ENCODE data around the gene MGMT. TPM values are rescaled to one million over a fixed set of nuclear protein-coding genes. Genes with fewer than 3 reads are reported as not detected.

The MGMT gene
- total and polyA plus RNA-seq, 4 donors = 9.9 to 39.6 (median 23.2) TPM

DNA sequence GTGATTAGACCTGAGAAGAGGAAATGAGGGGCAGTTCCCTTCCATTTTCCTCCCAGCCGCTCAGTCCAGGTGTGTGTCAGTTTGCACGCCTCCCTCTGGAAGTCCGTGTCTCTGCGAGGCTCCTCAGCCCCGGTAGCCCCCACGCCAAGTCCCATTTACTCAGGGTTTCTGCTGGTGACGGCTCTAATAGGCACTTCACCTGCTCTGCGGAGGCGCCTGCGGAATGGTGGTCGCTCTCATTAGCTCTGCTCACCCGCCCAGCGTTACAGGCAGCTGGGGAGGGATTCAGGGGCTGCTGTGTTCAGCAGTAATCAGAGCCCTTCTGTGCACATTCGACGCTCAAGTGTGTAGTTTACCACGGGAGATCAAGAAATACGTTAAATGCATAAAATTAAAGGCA, 179.9 kb downstream of the MGMT start:
- no peaks in the 10 kb centered on the region for H3K9me3 ChIP-seq (ENCODE audit: control insufficient read depth in 4 of 4, insufficient read depth in 3 of 4, low read length in 3 of 4)
- no peak for ATAC-seq (ENCODE audit: insufficient read depth, low FRiP score)
- no peak for DNase-seq
- WGBS, 2 donors = 96% methylated on average over 17 of the region's 17 CpGs
- TF ChIP-seq, protein P1, sequence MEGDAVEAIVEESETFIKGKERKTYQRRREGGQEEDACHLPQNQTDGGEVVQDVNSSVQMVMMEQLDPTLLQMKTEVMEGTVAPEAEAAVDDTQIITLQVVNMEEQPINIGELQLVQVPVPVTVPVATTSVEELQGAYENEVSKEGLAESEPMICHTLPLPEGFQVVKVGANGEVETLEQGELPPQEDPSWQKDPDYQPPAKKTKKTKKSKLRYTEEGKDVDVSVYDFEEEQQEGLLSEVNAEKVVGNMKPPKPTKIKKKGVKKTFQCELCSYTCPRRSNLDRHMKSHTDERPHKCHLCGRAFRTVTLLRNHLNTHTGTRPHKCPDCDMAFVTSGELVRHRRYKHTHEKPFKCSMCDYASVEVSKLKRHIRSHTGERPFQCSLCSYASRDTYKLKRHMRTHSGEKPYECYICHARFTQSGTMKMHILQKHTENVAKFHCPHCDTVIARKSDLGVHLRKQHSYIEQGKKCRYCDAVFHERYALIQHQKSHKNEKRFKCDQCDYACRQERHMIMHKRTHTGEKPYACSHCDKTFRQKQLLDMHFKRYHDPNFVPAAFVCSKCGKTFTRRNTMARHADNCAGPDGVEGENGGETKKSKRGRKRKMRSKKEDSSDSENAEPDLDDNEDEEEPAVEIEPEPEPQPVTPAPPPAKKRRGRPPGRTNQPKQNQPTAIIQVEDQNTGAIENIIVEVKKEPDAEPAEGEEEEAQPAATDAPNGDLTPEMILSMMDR (IDR thresholded peaks at IDR 0.05; ENCODE audit: control extremely low read depth, extremely low read depth) = no peak
- H3K4me3 ChIP-seq = no peak overlapping the region
- H3K36me3 ChIP-seq (ENCODE audit: control insufficient read depth in 4 of 4, insufficient read depth in 4 of 4, low read length in 4 of 4) = peaks cover 0 to 2% (median 0%) of the 10 kb centered on the region in 4 donors
- no peak overlapping the region for H3K9ac ChIP-seq (ENCODE audit: insufficient read depth in 1 of 2, low read length in 2 of 2)
- H3K4me1 ChIP-seq (ENCODE audit: control insufficient read depth in 5 of 5, insufficient read depth in 5 of 5, low read length in 5 of 5) = no peaks in the 10 kb centered on the region
- no peak overlapping the region for H3K27ac ChIP-seq (ENCODE audit: low read depth in 1 of 2, low read length in 1 of 2)
- H3K27me3 ChIP-seq (ENCODE audit: control insufficient read depth in 3 of 3, insufficient read depth in 3 of 3, low read length in 2 of 3) = no peaks in the 10 kb centered on the region

DNA sequence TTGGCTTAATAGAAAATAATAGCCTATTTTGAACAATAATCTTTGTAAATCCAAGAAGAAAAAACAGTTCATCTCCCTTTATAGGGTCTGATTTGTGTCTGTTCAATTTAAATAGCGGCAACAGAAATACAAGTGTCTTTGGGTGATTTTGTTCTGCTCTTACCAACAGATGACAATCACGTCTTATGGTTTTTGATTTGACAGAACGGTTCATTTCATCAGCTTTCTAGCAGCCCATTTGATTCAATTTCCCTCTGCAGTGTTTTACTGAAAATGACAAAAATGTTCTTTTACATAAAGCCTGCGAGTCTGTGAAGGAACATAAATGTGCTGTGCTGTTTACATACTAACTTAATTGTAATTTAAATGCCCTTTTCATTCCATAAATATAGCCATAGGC, 180.5 kb downstream of the MGMT start:
- Histone ChIP-seq H3K9ac (ENCODE audit: insufficient read depth in 1 of 2, low read length in 2 of 2) (no peak overlapping the region), H3K27me3 (ENCODE audit: control insufficient read depth in 3 of 3, insufficient read depth in 3 of 3, low read length in 2 of 3) (no peaks in the 10 kb centered on the region), H3K36me3 (ENCODE audit: control insufficient read depth in 4 of 4, insufficient read depth in 4 of 4, low read length in 4 of 4) (peaks cover 0 to 2% (median 0%) of the 10 kb centered on the region in 4 donors), H3K9me3 (ENCODE audit: control insufficient read depth in 4 of 4, insufficient read depth in 3 of 4, low read length in 3 of 4) (no peaks in the 10 kb centered on the region), H3K4me3 (no peak overlapping the region), H3K4me1 (ENCODE audit: control insufficient read depth in 5 of 5, insufficient read depth in 5 of 5, low read length in 5 of 5) (no peaks in the 10 kb centered on the region), H3K27ac (ENCODE audit: low read depth in 1 of 2, low read length in 1 of 2) (no peak overlapping the region)
- TF ChIP-seq, protein P1 (IDR thresholded peaks at IDR 0.05; ENCODE audit: control extremely low read depth, extremely low read depth) = no peak
- DNase-seq (no peak), ATAC-seq (ENCODE audit: insufficient read depth, low FRiP score) (no peak)
- 93 to 94% methylated on average over 4 of the region's 4 CpGs for WGBS, 2 donors

DNA sequence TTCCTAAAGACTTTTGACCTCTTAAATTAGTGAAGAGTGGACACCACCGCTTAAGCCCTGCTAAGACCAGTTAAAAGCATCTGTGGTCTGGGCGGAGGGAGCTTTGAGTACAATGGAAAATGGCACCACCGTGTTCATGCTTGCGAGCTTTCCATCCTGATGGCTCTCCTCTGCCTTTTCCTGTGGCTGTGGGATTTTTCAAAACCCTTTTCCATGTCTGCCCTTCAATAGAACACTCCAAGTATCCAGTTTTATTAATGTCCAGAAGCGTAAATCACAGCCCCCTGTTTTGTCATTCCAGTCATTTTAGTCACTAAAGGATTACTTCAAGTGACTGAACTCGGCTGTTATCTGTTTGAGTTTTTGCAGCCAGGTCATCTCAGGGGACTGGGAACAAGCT, 181.8 kb downstream of the MGMT start:
- DNase-seq = no peak
- WGBS, 2 donors = 92 to 93% methylated on average over 6 of the region's 6 CpGs
- Histone ChIP-seq H3K36me3 (ENCODE audit: control insufficient read depth in 4 of 4, insufficient read depth in 4 of 4, low read length in 4 of 4) (peaks cover 0 to 2% (median 0%) of the 10 kb centered on the region in 4 donors), H3K27me3 (ENCODE audit: control insufficient read depth in 3 of 3, insufficient read depth in 3 of 3, low read length in 2 of 3) (no peaks in the 10 kb centered on the region), H3K9ac (ENCODE audit: insufficient read depth in 1 of 2, low read length in 2 of 2) (no peak overlapping the region), H3K4me1 (ENCODE audit: control insufficient read depth in 5 of 5, insufficient read depth in 5 of 5, low read length in 5 of 5) (no peaks in the 10 kb centered on the region), H3K9me3 (ENCODE audit: control insufficient read depth in 4 of 4, insufficient read depth in 3 of 4, low read length in 3 of 4) (no peaks in the 10 kb centered on the region), H3K4me3 (no peak overlapping the region), H3K27ac (ENCODE audit: low read depth in 1 of 2, low read length in 1 of 2) (no peak overlapping the region)
- TF ChIP-seq, protein P1 (IDR thresholded peaks at IDR 0.05; ENCODE audit: control extremely low read depth, extremely low read depth) = no peak
- no peak for ATAC-seq (ENCODE audit: insufficient read depth, low FRiP score)

DNA sequence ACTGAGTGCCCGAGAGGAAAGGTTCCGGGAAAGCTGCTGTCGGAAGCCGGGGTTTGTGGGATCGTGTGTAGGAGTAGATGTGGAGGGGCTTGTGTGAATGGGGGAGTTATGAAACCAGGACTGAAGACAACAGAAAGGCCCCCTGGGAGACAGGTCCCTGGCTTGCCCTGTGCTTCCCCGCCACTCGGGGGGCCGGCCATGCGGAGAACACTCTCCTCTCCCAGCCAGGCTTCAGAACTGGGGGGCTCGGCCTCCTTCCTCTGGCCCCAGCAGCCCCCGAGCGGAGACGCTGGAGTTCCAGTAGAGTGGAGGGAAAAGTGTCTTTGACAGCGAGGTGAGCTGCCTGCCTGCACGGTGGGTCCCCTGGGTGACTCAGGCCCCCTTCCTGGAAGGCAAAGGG, 185.0 kb downstream of the MGMT start:
- Histone ChIP-seq H3K36me3 (ENCODE audit: control insufficient read depth in 4 of 4, insufficient read depth in 4 of 4, low read length in 4 of 4) (peaks cover 0 to 2% (median 0%) of the 10 kb centered on the region in 4 donors), H3K27ac (ENCODE audit: low read depth in 1 of 2, low read length in 1 of 2) (no peak overlapping the region), H3K9ac (ENCODE audit: insufficient read depth in 1 of 2, low read length in 2 of 2) (no peak overlapping the region), H3K4me1 (ENCODE audit: control insufficient read depth in 5 of 5, insufficient read depth in 5 of 5, low read length in 5 of 5) (peaks cover 0 to 4% (median 2%) of the 10 kb centered on the region in 5 donors), H3K27me3 (ENCODE audit: control insufficient read depth in 3 of 3, insufficient read depth in 3 of 3, low read length in 2 of 3) (no peaks in the 10 kb centered on the region), H3K9me3 (ENCODE audit: control insufficient read depth in 4 of 4, insufficient read depth in 3 of 4, low read length in 3 of 4) (no peaks in the 10 kb centered on the region), H3K4me3 (no peak overlapping the region)
- 96 to 97% methylated on average over 15 of the region's 15 CpGs for WGBS, 2 donors
- TF ChIP-seq, protein P1 (IDR thresholded peaks at IDR 0.05; ENCODE audit: control extremely low read depth, extremely low read depth) = no peak
- ATAC-seq (ENCODE audit: insufficient read depth, low FRiP score) = no peak
- no peak for DNase-seq
